ENCODE measurements around the gene CFAP157.

CFAP157 gene

GRCh38 chr9:127758843-127759242 lies 52.1 kb downstream of the CFAP157 start:
- DNase-seq = no peak
- H3K27me3 ChIP-seq (ENCODE audit: insufficient read depth, low read depth, severe bottlenecking) = no peaks in the 10 kb centered on the region
- no peak overlapping the region for H3K27ac ChIP-seq
- H3K4me3 ChIP-seq (ENCODE audit: low read depth, low read length) = no peak overlapping the region
- no peaks in the 10 kb centered on the region for H3K36me3 ChIP-seq
- TF ChIP-seq CTCF (IDR thresholded peaks at IDR 0.05; ENCODE audit: low read depth, low read length) = no peak
- no peaks in the 10 kb centered on the region for H3K9me3 ChIP-seq (ENCODE audit: severe bottlenecking)

- Histone ChIP-seq H3K27ac (no peak overlapping the region), H3K4me3 (ENCODE audit: low read depth, low read length) (no peak overlapping the region), H3K36me3 (no peaks in the 10 kb centered on the region), H3K27me3 (ENCODE audit: insufficient read depth, low read depth, severe bottlenecking) (no peaks in the 10 kb centered on the region), H3K9me3 (ENCODE audit: severe bottlenecking) (peaks cover 4% of the 10 kb centered on the region)
- TF ChIP-seq CTCF (IDR thresholded peaks at IDR 0.05; ENCODE audit: low read depth, low read length) = no peak
- DNase-seq = no peak
These were observed 54.3 kb downstream of the CFAP157 start for GRCh38 chr9:127761061-127761460.

- H3K27ac ChIP-seq = no peak overlapping the region
- no peak for DNase-seq
- H3K27me3 ChIP-seq (ENCODE audit: insufficient read depth, low read depth, severe bottlenecking) = no peaks in the 10 kb centered on the region
- no peak for TF ChIP-seq CTCF (IDR thresholded peaks at IDR 0.05; ENCODE audit: low read depth, low read length)
- no peaks in the 10 kb centered on the region for H3K36me3 ChIP-seq
- H3K4me3 ChIP-seq (ENCODE audit: low read depth, low read length) = no peak overlapping the region
- H3K9me3 ChIP-seq (ENCODE audit: severe bottlenecking) = peaks cover 4% of the 10 kb centered on the region
These were observed 54.7 kb downstream of the CFAP157 start for GRCh38 chr9:127761491-127761956.

GRCh38 chr9:127762111-127762676 lies 55.4 kb downstream of the CFAP157 start:
- Histone ChIP-seq H3K9me3 (ENCODE audit: severe bottlenecking) (peaks cover 4% of the 10 kb centered on the region), H3K36me3 (no peaks in the 10 kb centered on the region), H3K4me3 (ENCODE audit: low read depth, low read length) (no peak overlapping the region), H3K27me3 (ENCODE audit: insufficient read depth, low read depth, severe bottlenecking) (no peaks in the 10 kb centered on the region), H3K27ac (no peak overlapping the region)
- DNase-seq = no peak
- no peak for TF ChIP-seq CTCF (IDR thresholded peaks at IDR 0.05; ENCODE audit: low read depth, low read length)

- no peaks in the 10 kb centered on the region for H3K27me3 ChIP-seq (ENCODE audit: insufficient read depth, low read depth, severe bottlenecking)
- TF ChIP-seq CTCF (IDR thresholded peaks at IDR 0.05; ENCODE audit: low read depth, low read length) = peak; percentile 91
- no peak overlapping the region for H3K27ac ChIP-seq
- DNase-seq = peak; percentile 79
- H3K4me3 ChIP-seq (ENCODE audit: low read depth, low read length) = no peak overlapping the region
- no peaks in the 10 kb centered on the region for H3K36me3 ChIP-seq
- peaks cover 4% of the 10 kb centered on the region for H3K9me3 ChIP-seq (ENCODE audit: severe bottlenecking)
These were observed 57.2 kb downstream of the CFAP157 start for GRCh38 chr9:127763918-127764384.

- no peak overlapping the region for H3K27ac ChIP-seq
- TF ChIP-seq CTCF (IDR thresholded peaks at IDR 0.05; ENCODE audit: low read depth, low read length) = no peak
- no peaks in the 10 kb centered on the region for H3K36me3 ChIP-seq
- peaks cover 4% of the 10 kb centered on the region for H3K9me3 ChIP-seq (ENCODE audit: severe bottlenecking)
- no peaks in the 10 kb centered on the region for H3K27me3 ChIP-seq (ENCODE audit: insufficient read depth, low read depth, severe bottlenecking)
- H3K4me3 ChIP-seq (ENCODE audit: low read depth, low read length) = no peak overlapping the region
- DNase-seq = no peak
These were observed 58.6 kb downstream of the CFAP157 start for GRCh38 chr9:127765418-127765817.

All from WERI-Rb-1 (cell line).